ENCODE results near the gene ASNS.
"Not testable (repeated sequence)": the region's sequence is repeated elsewhere in the genome, so short reads cannot be mapped to it uniquely, and the experiment has no call there.

The ASNS gene, protein sequence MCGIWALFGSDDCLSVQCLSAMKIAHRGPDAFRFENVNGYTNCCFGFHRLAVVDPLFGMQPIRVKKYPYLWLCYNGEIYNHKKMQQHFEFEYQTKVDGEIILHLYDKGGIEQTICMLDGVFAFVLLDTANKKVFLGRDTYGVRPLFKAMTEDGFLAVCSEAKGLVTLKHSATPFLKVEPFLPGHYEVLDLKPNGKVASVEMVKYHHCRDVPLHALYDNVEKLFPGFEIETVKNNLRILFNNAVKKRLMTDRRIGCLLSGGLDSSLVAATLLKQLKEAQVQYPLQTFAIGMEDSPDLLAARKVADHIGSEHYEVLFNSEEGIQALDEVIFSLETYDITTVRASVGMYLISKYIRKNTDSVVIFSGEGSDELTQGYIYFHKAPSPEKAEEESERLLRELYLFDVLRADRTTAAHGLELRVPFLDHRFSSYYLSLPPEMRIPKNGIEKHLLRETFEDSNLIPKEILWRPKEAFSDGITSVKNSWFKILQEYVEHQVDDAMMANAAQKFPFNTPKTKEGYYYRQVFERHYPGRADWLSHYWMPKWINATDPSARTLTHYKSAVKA

GRCh38 chr7:97872025-97872669 is at the start of gene ASNS:
ASNS (minus strand) TSS chr7:97872408; CDS start chr7:97869156, 3,252 bp downstream.
- no peaks in the 10 kb centered on the region for H3K4me1 ChIP-seq (ENCODE audit: control insufficient read depth in 2 of 2, insufficient read depth in 2 of 2, low read length in 2 of 2)
- H3K9me3 ChIP-seq (ENCODE audit: control insufficient read depth in 2 of 2, low read length in 2 of 2): no peaks in the 10 kb centered on the region
- H3K27ac ChIP-seq (ENCODE audit: low read depth in 2 of 2, low read length in 2 of 2): peak within 1 kb of the TSS; percentile 77 to 79
- peak within 1 kb of the TSS; percentile 82 to 94 for H3K4me3 ChIP-seq (ENCODE audit: low read length in 2 of 2)
- no peaks in the 10 kb centered on the region for H3K27me3 ChIP-seq (ENCODE audit: control insufficient read depth in 2 of 2, insufficient read depth in 2 of 2, low read length in 2 of 2)
- H3K9ac ChIP-seq (ENCODE audit: low read depth in 1 of 2, low read length in 2 of 2): peak within 1 kb of the TSS; percentile 60 to 82
- H3K36me3 ChIP-seq (ENCODE audit: control insufficient read depth in 2 of 2, insufficient read depth in 2 of 2, low read length in 2 of 2): no peaks in the 10 kb centered on the region

DNA sequence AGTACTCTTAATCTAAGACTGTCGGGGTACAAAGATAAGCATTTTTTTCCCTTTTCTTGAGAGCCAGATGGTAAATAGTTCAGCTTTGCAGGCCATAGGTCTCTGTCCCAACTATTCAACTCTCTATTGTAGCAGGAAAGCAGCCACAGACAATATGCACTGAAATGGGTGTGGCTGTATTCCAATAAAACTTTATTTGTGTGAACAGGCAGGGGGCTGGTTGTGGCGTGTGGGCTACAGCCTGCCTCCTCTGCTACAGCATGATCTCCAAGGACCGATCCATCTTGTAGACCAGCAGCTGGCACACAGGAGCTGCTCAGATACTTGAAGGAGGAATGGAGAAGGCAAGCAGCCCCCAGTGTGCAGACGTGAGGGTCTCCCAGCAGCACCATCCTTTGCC is 49.0 kb upstream of the ASNS start:
- not testable (repeated sequence) for H3K27ac ChIP-seq (ENCODE audit: low read depth in 2 of 2, low read length in 2 of 2); H3K36me3 ChIP-seq (ENCODE audit: control insufficient read depth in 2 of 2, insufficient read depth in 2 of 2, low read length in 2 of 2); H3K4me1 ChIP-seq (ENCODE audit: control insufficient read depth in 2 of 2, insufficient read depth in 2 of 2, low read length in 2 of 2); H3K9ac ChIP-seq (ENCODE audit: low read depth in 1 of 2, low read length in 2 of 2); H3K27me3 ChIP-seq (ENCODE audit: control insufficient read depth in 2 of 2, insufficient read depth in 2 of 2, low read length in 2 of 2); H3K4me3 ChIP-seq (ENCODE audit: low read length in 2 of 2); H3K9me3 ChIP-seq (ENCODE audit: control insufficient read depth in 2 of 2, low read length in 2 of 2)

DNA sequence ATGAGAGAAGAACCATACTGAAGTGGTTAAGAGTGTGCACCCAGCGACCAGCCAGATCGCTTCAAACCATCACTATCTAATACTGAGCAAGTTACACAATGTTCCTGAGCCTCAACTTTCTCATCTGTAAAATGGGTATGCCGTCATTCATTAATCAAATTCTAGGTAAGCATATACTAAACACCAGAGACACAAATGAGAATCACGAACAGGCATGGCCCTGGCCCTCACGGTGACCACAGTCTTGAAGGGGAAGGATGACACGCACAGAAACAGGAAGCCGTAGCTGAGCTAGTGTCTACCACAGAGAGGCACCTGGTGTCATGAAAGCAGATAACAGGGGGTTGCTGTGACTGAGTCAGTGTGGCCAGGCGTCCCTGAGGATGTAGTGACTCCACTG is 43.1 kb upstream of the ASNS start:
- not testable (repeated sequence) for H3K9me3 ChIP-seq (ENCODE audit: control insufficient read depth in 2 of 2, low read length in 2 of 2); H3K27ac ChIP-seq (ENCODE audit: low read depth in 2 of 2, low read length in 2 of 2); H3K4me3 ChIP-seq (ENCODE audit: low read length in 2 of 2); H3K4me1 ChIP-seq (ENCODE audit: control insufficient read depth in 2 of 2, insufficient read depth in 2 of 2, low read length in 2 of 2); H3K9ac ChIP-seq (ENCODE audit: low read depth in 1 of 2, low read length in 2 of 2); H3K36me3 ChIP-seq (ENCODE audit: control insufficient read depth in 2 of 2, insufficient read depth in 2 of 2, low read length in 2 of 2); H3K27me3 ChIP-seq (ENCODE audit: control insufficient read depth in 2 of 2, insufficient read depth in 2 of 2, low read length in 2 of 2)

DNA sequence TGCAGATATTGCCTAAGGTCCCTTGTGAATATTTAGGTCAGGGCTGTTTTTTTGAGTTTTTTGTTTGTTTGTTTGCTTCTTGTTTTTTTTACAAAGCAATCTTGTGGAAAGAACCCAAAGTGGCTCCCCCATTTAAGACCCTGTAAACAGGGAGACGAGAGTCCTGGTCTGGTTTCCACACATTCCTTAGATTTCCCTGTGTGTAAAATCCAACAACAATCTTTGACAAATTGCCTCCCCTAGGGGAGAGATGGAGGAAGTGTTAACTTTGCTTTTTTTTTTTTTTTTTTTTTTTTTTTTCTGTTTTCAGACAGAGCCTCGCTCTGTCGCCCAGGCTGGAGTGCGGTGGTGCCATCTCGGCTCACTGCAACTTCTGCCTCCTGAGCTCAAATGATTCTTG is 40.1 kb upstream of the ASNS start:
- not testable (repeated sequence) for H3K36me3 ChIP-seq (ENCODE audit: control insufficient read depth in 2 of 2, insufficient read depth in 2 of 2, low read length in 2 of 2); H3K4me1 ChIP-seq (ENCODE audit: control insufficient read depth in 2 of 2, insufficient read depth in 2 of 2, low read length in 2 of 2); H3K27me3 ChIP-seq (ENCODE audit: control insufficient read depth in 2 of 2, insufficient read depth in 2 of 2, low read length in 2 of 2); H3K4me3 ChIP-seq (ENCODE audit: low read length in 2 of 2); H3K9me3 ChIP-seq (ENCODE audit: control insufficient read depth in 2 of 2, low read length in 2 of 2); H3K27ac ChIP-seq (ENCODE audit: low read depth in 2 of 2, low read length in 2 of 2); H3K9ac ChIP-seq (ENCODE audit: low read depth in 1 of 2, low read length in 2 of 2)

DNA sequence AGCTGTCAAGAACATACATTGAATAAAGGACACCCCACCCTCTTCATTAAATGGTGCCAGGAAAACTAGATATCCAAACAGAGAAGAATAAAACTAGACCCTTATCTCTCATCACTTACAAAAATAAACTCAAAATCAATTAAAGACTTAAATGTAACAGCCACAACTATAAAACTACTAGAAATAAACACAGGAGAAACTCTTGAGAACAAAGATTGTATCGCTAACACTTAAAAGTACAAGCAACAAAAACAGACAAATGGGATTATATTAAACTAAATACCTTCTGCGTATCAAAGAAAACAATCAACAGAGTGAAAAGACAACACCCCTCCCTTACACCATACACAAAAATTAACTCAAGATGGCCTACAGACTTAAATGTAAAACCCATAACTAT is 24.7 kb upstream of the ASNS start:
- not testable (repeated sequence) for H3K27ac ChIP-seq (ENCODE audit: low read depth in 2 of 2, low read length in 2 of 2); H3K4me3 ChIP-seq (ENCODE audit: low read length in 2 of 2); H3K27me3 ChIP-seq (ENCODE audit: control insufficient read depth in 2 of 2, insufficient read depth in 2 of 2, low read length in 2 of 2)

DNA sequence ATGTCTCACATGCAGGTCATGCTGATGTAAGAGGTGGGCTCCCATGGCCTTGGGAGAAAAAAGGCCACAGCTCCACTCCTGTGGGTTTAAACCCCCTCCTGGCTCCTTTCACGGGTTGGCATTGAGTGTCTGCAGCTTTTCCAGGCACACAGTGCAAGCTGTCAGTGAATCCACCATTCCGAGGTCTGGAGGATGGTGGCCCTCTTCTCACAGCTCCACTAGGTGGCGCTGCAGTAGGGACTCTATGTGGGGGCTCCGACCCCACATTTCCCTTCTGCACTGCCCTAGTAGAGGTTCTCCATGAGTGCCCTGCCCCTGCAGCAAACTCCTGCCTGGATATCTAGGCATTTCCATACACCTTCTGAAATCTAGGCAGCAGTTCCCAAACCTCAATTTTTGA is 19.5 kb upstream of the ASNS start:
- not testable (repeated sequence) for H3K9me3 ChIP-seq (ENCODE audit: control insufficient read depth in 2 of 2, low read length in 2 of 2); H3K27me3 ChIP-seq (ENCODE audit: control insufficient read depth in 2 of 2, insufficient read depth in 2 of 2, low read length in 2 of 2); H3K4me3 ChIP-seq (ENCODE audit: low read length in 2 of 2); H3K27ac ChIP-seq (ENCODE audit: low read depth in 2 of 2, low read length in 2 of 2); H3K4me1 ChIP-seq (ENCODE audit: control insufficient read depth in 2 of 2, insufficient read depth in 2 of 2, low read length in 2 of 2); H3K9ac ChIP-seq (ENCODE audit: low read depth in 1 of 2, low read length in 2 of 2); H3K36me3 ChIP-seq (ENCODE audit: control insufficient read depth in 2 of 2, insufficient read depth in 2 of 2, low read length in 2 of 2)

More for the DNA sequence above, 24.7 kb upstream of the ASNS start:
- not testable (repeated sequence) for H3K4me1 ChIP-seq (ENCODE audit: control insufficient read depth in 2 of 2, insufficient read depth in 2 of 2, low read length in 2 of 2); H3K36me3 ChIP-seq (ENCODE audit: control insufficient read depth in 2 of 2, insufficient read depth in 2 of 2, low read length in 2 of 2); H3K9me3 ChIP-seq (ENCODE audit: control insufficient read depth in 2 of 2, low read length in 2 of 2); H3K9ac ChIP-seq (ENCODE audit: low read depth in 1 of 2, low read length in 2 of 2)

DNA sequence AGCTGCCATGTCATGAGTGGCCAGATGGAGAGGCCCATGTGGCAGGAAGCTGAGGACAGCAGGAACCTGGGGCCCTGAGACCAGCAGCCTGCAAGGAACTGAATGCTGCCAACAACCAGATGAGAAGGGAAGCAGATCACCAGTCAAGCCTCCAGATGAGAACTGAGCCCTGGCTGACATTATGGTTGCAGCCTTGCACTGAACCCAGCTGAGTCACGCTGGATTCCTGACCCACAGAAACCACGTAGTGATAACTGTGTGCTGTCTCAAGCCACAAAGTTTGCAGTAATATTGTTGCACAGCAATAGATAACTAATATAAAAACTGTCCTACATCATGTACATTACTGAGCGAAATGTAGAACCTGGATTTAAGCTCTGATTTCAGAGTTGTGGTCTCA is 7.3 kb upstream of the ASNS start:
- H3K9ac ChIP-seq (ENCODE audit: low read depth in 1 of 2, low read length in 2 of 2); H3K27me3 ChIP-seq (ENCODE audit: control insufficient read depth in 2 of 2, insufficient read depth in 2 of 2, low read length in 2 of 2); H3K9me3 ChIP-seq (ENCODE audit: control insufficient read depth in 2 of 2, low read length in 2 of 2); H3K36me3 ChIP-seq (ENCODE audit: control insufficient read depth in 2 of 2, insufficient read depth in 2 of 2, low read length in 2 of 2); H3K4me3 ChIP-seq (ENCODE audit: low read length in 2 of 2); H3K4me1 ChIP-seq (ENCODE audit: control insufficient read depth in 2 of 2, insufficient read depth in 2 of 2, low read length in 2 of 2); H3K27ac ChIP-seq (ENCODE audit: low read depth in 2 of 2, low read length in 2 of 2): not testable (repeated sequence)

DNA sequence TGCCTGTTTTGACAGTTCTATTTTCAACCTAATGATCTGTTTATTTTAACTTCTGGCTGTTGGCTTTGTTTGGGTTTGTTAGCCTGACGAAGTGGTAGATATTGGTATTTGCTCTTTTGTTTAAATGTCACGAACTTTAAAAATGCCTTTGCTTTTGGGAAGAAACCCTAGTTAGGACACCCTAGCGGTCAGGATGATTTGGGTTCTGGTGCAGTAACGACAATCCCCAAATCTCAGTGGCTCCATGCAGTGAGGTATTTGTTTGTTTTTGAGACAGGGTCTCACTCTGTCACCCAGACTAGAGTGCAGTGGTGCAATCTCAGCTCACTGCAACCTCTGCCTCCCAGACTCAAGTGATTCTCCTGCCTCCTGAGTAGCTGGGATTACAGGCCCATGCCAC is 2.7 kb upstream of the ASNS start:
- not testable (repeated sequence) for H3K36me3 ChIP-seq (ENCODE audit: control insufficient read depth in 2 of 2, insufficient read depth in 2 of 2, low read length in 2 of 2); H3K9ac ChIP-seq (ENCODE audit: low read depth in 1 of 2, low read length in 2 of 2); H3K27me3 ChIP-seq (ENCODE audit: control insufficient read depth in 2 of 2, insufficient read depth in 2 of 2, low read length in 2 of 2); H3K9me3 ChIP-seq (ENCODE audit: control insufficient read depth in 2 of 2, low read length in 2 of 2); H3K4me1 ChIP-seq (ENCODE audit: control insufficient read depth in 2 of 2, insufficient read depth in 2 of 2, low read length in 2 of 2); H3K27ac ChIP-seq (ENCODE audit: low read depth in 2 of 2, low read length in 2 of 2); H3K4me3 ChIP-seq (ENCODE audit: low read length in 2 of 2)

- Histone ChIP-seq H3K27ac (ENCODE audit: low read depth in 2 of 2, low read length in 2 of 2) (no peak overlapping the region), H3K4me3 (ENCODE audit: low read length in 2 of 2) (no peak overlapping the region), H3K9ac (ENCODE audit: low read depth in 1 of 2, low read length in 2 of 2) (no peak overlapping the region), H3K4me1 (ENCODE audit: control insufficient read depth in 2 of 2, insufficient read depth in 2 of 2, low read length in 2 of 2) (no peaks in the 10 kb centered on the region), H3K36me3 (ENCODE audit: control insufficient read depth in 2 of 2, insufficient read depth in 2 of 2, low read length in 2 of 2) (no peaks in the 10 kb centered on the region), H3K9me3 (ENCODE audit: control insufficient read depth in 2 of 2, low read length in 2 of 2) (no peaks in the 10 kb centered on the region), H3K27me3 (ENCODE audit: control insufficient read depth in 2 of 2, insufficient read depth in 2 of 2, low read length in 2 of 2) (no peaks in the 10 kb centered on the region)
Measured at GRCh38 chr7:97873606-97874005, 1.4 kb upstream of the ASNS start.

GRCh38 chr7:97871659-97872024 is 566 bp downstream of the ASNS start:
- Histone ChIP-seq H3K36me3 (ENCODE audit: control insufficient read depth in 2 of 2, insufficient read depth in 2 of 2, low read length in 2 of 2) (no peaks in the 10 kb centered on the region), H3K4me3 (ENCODE audit: low read length in 2 of 2) (peak overlapping the region; percentile 82 to 94), H3K27ac (ENCODE audit: low read depth in 2 of 2, low read length in 2 of 2) (peak overlapping the region; percentile 77 to 79), H3K9me3 (ENCODE audit: control insufficient read depth in 2 of 2, low read length in 2 of 2) (no peaks in the 10 kb centered on the region), H3K27me3 (ENCODE audit: control insufficient read depth in 2 of 2, insufficient read depth in 2 of 2, low read length in 2 of 2) (no peaks in the 10 kb centered on the region), H3K9ac (ENCODE audit: low read depth in 1 of 2, low read length in 2 of 2) (peak overlapping the region; percentile 60 to 82), H3K4me1 (ENCODE audit: control insufficient read depth in 2 of 2, insufficient read depth in 2 of 2, low read length in 2 of 2) (no peaks in the 10 kb centered on the region)

Measured in mucosa of rectum (tissue), 2 donors.